GM21360 (cell line): Measurements from ENCODE around the gene KLRC1.
"Not testable (repeated sequence)": the region's sequence is repeated elsewhere in the genome, so short reads cannot be mapped to it uniquely, and the experiment has no call there.

Source experiments
- ATAC-seq: cut with Tn5 transposase; IDR thresholded peaks from one replicate; pipeline ENCODE4 v1.9.1; 2021; ENCODE audit warnings: mild to moderate bottlenecking, moderate library complexity; ENCODE audit not compliant: unreplicated experiment

KLRC1 gene

GRCh38 chr12:10424260-10424899, 28.8 kb downstream of the KLRC1 start:
- not testable (repeated sequence) for ATAC-seq

GRCh38 chr12:10422159-10422558, 31.0 kb downstream of the KLRC1 start:
- ATAC-seq, result not testable (repeated sequence)

- ATAC-seq, result not testable (repeated sequence)
These were observed 32.8 kb downstream of the KLRC1 start, which contains the start of gene KLRC3 for GRCh38 chr12:10420334-10420733. Gene KLRC3 (minus strand): TSS chr12:10420595. CDS start chr12:10420550, 45 bp downstream.

DNA sequence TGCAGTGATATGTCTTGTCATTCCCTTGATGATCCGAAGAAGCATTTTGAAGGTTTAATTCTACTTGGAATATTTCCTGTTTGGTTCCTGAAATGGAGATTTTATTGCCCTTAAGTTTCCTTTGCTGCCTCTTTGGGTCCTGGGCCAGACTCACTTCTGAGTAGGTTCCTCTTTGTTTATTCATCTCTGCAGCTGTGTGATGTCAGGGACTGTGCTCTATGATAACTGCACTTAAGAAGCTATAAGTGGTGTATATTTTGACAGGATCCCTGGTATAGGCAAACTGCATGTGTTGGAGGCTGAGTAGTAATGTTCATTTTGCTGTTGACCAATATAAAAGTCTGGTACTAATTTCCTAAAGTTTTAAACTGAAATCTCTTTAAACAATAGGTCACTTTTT, 43.8 kb downstream of the KLRC1 start, which contains the start of gene KLRC4:
Gene KLRC4 (minus strand): TSS at position 366 of the 400 bp plus-strand sequence. CDS start 182 bp downstream, at position 184.
- ATAC-seq, result no peak

DNA sequence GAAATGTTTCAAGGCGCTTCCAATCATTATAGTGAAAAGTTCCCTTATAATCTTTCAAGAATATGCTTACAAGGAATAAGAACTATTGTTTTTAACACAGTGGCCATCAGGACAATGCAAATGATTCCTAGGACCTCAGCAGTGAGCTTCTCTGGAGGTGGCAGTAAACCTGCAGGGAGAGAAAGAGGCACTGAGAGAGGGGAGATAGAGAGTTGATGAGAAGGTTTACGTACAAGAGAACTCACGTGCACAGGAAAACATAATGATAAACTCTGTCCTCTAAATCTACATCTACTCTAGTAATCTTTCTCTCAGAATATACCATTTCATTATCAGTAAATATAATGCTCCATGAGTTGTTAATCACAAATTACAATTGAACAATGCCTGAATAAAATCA, 44.3 kb downstream of the KLRC1 start:
- ATAC-seq, result no peak

DNA sequence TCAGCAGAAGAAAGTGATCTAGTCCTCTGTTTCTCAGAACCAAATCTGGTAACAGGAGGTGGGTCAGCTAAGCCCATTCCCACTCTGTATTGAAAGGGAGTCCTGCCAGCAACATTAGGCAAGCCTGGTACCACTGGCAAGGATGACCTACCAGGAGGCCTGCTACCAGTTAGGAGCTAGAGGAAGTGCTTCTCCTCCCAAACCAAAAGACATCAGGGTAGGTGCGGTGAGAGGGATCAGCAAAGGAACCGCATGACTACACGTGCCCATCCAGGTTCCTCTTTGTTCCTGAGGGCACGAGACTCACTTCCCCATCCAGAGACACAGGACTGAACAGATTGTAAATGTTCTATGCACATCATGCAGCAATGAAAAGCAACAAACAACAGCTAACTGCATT, 46.5 kb downstream of the KLRC1 start:
- no peak for ATAC-seq

- no peak for ATAC-seq
These were observed 47.9 kb downstream of the KLRC1 start for GRCh38 chr12:10405294-10405693.

GRCh38 chr12:10404798-10405197, 48.4 kb downstream of the KLRC1 start:
- ATAC-seq, result no peak

DNA sequence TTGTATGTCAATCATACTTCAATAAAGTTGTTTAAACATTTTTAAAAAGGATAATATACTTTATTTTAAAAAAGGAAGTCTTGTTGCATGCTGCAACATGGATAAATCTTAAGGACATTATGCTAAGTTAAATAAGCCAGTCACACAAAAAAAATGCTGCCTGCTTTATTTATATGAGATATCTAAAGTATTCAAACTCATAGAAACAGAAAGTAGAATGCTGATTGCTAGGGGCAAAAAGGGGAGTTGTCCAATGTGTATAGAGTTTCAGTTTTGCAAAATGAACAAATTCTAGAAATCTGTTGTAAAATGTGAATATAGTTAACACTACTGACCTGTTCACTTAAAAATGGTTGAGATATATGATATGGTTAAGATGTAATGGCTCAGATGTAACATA, 52.3 kb downstream of the KLRC1 start:
- no peak for ATAC-seq

DNA sequence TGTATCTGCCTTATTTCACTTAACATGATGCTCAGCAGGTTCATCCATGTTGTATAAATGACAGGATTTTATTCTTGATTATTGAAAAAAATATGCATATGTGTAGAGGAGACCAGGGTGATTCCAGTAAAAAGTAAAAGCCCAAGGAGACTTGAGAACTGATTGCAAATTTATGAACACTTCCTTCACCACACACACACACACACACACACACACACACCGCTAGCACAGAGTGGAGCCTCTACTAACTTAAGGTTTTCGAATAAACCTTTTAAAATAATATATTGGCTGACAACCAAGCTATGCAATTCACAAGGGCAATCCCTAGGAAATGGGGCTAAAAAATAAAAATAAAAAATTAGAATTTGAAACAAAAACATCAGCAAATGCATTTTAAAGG, 55.0 kb downstream of the KLRC1 start:
- no peak for ATAC-seq

DNA sequence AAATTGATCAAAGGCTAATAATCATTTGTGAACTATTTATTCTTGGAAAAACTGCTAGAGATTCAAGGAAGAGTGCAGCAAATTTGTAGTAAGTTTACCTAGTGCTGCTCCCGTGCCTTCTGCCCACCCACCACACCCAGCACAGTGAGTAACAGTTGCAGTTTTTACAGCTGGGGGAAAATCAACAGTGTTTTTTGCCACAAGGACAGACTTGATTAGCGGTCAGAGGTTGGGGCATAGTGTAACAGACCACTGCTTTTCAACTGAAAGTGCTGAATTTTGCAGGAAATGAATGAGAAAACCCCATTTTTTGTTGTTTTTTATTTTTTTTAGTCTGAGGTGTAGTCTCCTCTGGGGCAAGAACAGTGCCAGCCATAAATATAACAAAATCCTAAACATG, 55.9 kb downstream of the KLRC1 start:
- no peak for ATAC-seq

GRCh38 chr12:10396176-10396575, 57.0 kb downstream of the KLRC1 start:
- ATAC-seq, result not testable (repeated sequence)
